Testis (tissue), 3 donors: ENCODE results near the gene PBX1. TPM values are rescaled to one million over a fixed set of nuclear protein-coding genes. Genes with fewer than 3 reads are reported as not detected.

Experiments used
- DNase-seq: peaks from one replicate; pipeline ENCODE4 v3.0.0-alpha.2; 2019
- H3K27ac ChIP-seq, 2 donors: fragments of 200-600 bp; sonication (generic); one replicate each; pipeline ENCODE4 v1.5.1; 2019
- H3K27me3 ChIP-seq: fragments of 200-600 bp; sonication (generic); one replicate; pipeline ENCODE4 v1.5.1; 2019
- H3K36me3 ChIP-seq: fragments of 200-600 bp; sonication (generic); one replicate; pipeline ENCODE4 v1.5.1; 2017; ENCODE audit warnings: low read depth; ENCODE audit errors: missing control alignments
- H3K4me1 ChIP-seq: fragments of 200-600 bp; sonication (generic); one replicate; pipeline ENCODE4 v1.5.1; 2019
- H3K4me3 ChIP-seq, 2 donors: fragments of 200-600 bp; sonication (generic); one replicate each; pipeline ENCODE4 v1.5.1; 2017 to 2019
- H3K9me3 ChIP-seq: fragments of 200-600 bp; sonication (generic); one replicate; pipeline ENCODE4 v1.5.1; 2017
- POLR2A ChIP-seq: fragments of 450-650 bp; IDR thresholded peaks from one replicate; pipeline ENCODE4 v1.6.1; 2017; ENCODE audit warnings: antibody characterized with exemption, mild to moderate bottlenecking, moderate library complexity
- WGBS, 2 donors: methylation state at CpG; one replicate each; pipeline ENCODE4 v1.1.5; 2018; 5-methylcytosine and 5-hydroxymethylcytosine counted together
- intact Hi-C: fragments of 100-400 bp; cut with DNase I; formaldehyde crosslinking; loops from one replicate; pipeline ENCODE4 v1.15.1; 2023; ENCODE audit warnings: low total_unique reads
- polyA plus RNA-seq: library from polyadenylated mRNA; stranded (reverse); fragments of 350-450 nt; fragmentation: Illumina TruSeq; extraction: RNeasy Lipid Tissue Mini Kit (QIAGEN cat#74804); gene quantifications from one replicate; pipeline ENCODE4 v1.2.3, GENCODE V29; 2014; ENCODE audit warnings: low read depth, low replicate concordance; ENCODE audit not compliant: insufficient read depth
- total RNA-seq, 2 donors: library from RNA; depleted of rRNA; stranded (reverse); fragments of >200 nt; gene quantifications; one replicate each; pipeline ENCODE4 v1.2.3, GENCODE V29; 2016
- TF ChIP-seq, protein P1 (sequence below), 3 experiments: fragments of 450-650 bp in 2 of 3; fragments of 200-600 bp in 1 of 3; sonication (generic) in 1 of 3; IDR thresholded peaks; one replicate each; pipeline ENCODE4 v1.5.1; 2016 to 2019; ENCODE audit warnings: antibody characterized with exemption in 3 of 3, mild to moderate bottlenecking in 2 of 3, moderate library complexity in 1 of 3

The PBX1 gene
- total and polyA plus RNA-seq, 3 donors from 2014 or later = 20.2 to 25.0 (median 20.3) TPM

DNA sequence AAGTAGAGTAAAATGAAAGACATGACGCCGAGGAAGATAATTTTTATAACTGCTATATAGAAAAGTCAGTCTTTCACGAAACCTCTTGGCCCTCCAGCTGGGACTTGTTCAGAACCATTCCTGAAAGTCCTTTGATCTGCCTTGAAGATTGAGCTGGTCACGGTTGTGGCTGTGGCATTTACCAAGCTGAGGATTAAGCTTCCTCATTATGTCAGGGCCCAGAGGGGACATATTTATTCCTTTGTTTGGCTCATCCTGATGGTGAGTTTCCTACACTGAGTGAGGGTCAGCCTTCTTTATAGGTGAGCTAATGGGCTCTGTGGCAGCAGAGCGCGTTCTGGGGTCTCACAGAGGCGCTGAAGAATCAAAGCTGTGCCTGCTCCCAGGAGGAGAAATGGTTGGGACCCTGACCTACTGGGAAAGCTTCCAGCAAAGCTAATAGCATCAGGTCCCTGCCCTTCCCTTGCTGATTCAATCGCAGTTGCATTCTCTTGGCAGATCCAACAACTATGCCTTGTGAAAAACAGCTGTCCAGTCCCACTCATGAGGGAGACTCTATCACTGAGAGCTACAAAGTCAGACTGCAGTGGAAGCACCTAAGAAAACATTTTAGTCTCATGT lies 43.2 kb upstream of the PBX1 start:
- no peak for TF ChIP-seq POLR2A
- TF ChIP-seq, protein P1, sequence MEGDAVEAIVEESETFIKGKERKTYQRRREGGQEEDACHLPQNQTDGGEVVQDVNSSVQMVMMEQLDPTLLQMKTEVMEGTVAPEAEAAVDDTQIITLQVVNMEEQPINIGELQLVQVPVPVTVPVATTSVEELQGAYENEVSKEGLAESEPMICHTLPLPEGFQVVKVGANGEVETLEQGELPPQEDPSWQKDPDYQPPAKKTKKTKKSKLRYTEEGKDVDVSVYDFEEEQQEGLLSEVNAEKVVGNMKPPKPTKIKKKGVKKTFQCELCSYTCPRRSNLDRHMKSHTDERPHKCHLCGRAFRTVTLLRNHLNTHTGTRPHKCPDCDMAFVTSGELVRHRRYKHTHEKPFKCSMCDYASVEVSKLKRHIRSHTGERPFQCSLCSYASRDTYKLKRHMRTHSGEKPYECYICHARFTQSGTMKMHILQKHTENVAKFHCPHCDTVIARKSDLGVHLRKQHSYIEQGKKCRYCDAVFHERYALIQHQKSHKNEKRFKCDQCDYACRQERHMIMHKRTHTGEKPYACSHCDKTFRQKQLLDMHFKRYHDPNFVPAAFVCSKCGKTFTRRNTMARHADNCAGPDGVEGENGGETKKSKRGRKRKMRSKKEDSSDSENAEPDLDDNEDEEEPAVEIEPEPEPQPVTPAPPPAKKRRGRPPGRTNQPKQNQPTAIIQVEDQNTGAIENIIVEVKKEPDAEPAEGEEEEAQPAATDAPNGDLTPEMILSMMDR (IDR thresholded peaks at IDR 0.05) = no peak
- 69 to 70% methylated on average over 8 of the region's 8 CpGs for WGBS, 2 donors
- no peaks in the 10 kb centered on the region for H3K27me3 ChIP-seq
- DNase-seq = no peak
- intact Hi-C loops = no loop called here
- H3K9me3 ChIP-seq = no peaks in the 10 kb centered on the region
- H3K4me1 ChIP-seq = no peaks in the 10 kb centered on the region
- H3K36me3 ChIP-seq = no peaks in the 10 kb centered on the region
- H3K4me3 ChIP-seq = no peak overlapping the region
- H3K27ac ChIP-seq = no peak overlapping the region

DNA sequence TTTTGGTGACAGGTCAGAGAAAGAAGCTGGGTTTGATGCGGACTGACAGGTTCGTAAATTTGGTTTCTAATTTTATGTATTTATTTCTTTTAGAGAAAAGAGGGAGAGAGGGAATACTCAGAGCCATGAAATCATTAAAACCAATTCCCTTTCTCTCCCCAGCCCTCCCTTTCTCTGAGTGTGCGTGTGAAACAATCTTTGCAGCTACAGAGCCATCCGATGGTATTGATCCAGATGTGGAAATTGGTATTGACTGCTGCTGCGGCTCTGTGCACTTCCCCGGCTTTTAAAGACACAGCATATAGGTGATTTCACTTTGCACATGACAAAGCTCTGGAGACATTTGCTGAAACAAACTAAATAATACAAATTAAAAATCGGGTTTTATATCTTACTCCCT lies 42.4 kb upstream of the PBX1 start:
- intact Hi-C loops = no loop called here
- H3K27ac ChIP-seq = no peak overlapping the region
- H3K4me3 ChIP-seq = no peak overlapping the region
- no peaks in the 10 kb centered on the region for H3K27me3 ChIP-seq
- H3K9me3 ChIP-seq = no peaks in the 10 kb centered on the region
- no peak for DNase-seq
- 78 to 80% methylated on average over 7 of the region's 7 CpGs for WGBS, 2 donors
- no peaks in the 10 kb centered on the region for H3K4me1 ChIP-seq
- no peak for TF ChIP-seq POLR2A
- TF ChIP-seq, protein P1 (IDR thresholded peaks at IDR 0.05) = no peak
- no peaks in the 10 kb centered on the region for H3K36me3 ChIP-seq

DNA sequence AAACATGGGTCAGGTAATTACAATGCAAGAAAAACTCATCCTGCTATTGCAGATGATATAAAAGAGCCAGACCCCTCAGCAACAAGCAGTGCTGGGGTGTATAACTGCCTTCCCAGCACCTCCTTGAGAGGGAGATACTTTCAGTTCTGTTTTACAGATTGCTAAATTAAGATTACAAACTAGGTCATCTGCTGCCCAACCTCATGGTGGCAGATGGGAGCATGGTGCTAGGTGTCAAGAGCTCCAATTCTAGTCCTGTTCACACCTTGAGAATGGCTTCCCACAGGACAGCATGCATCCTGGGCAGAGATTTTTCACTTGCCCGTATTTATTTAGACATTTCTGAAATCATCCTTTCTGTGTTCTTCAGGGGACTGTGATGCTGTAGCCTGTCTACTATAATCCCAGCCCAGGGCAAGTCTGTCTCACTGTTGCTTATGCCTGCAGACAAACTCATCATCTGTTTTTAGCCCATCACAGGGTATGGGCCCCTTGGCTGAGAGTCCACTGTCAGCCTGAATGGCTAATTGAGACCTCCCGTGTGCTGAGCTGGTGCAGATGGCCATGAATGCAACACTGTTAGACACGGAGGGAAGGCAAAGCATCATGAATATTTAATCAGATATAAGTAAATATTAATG lies 40.2 kb upstream of the PBX1 start:
- 83 to 88% methylated on average over 3 of the region's 3 CpGs for WGBS, 2 donors
- H3K9me3 ChIP-seq = no peaks in the 10 kb centered on the region
- no peaks in the 10 kb centered on the region for H3K27me3 ChIP-seq
- no peak overlapping the region for H3K27ac ChIP-seq
- no peaks in the 10 kb centered on the region for H3K4me1 ChIP-seq
- no peak for TF ChIP-seq POLR2A
- TF ChIP-seq, protein P1 (IDR thresholded peaks at IDR 0.05) = no peak
- H3K36me3 ChIP-seq = no peaks in the 10 kb centered on the region
- no peak overlapping the region for H3K4me3 ChIP-seq
- no peak for DNase-seq
- intact Hi-C loops = no loop called here

GRCh38 chr1:164519426-164519825 lies 39.6 kb upstream of the PBX1 start:
- 94 to 95% methylated on average over 4 of the region's 4 CpGs for WGBS, 2 donors
- intact Hi-C loops = no loop called here
- no peak for DNase-seq
- no peak for TF ChIP-seq POLR2A
- TF ChIP-seq, protein P1 (IDR thresholded peaks at IDR 0.05) = no peak
- Histone ChIP-seq H3K4me1 (no peaks in the 10 kb centered on the region), H3K36me3 (no peaks in the 10 kb centered on the region), H3K9me3 (no peaks in the 10 kb centered on the region), H3K27me3 (no peaks in the 10 kb centered on the region), H3K27ac (no peak overlapping the region), H3K4me3 (no peak overlapping the region)

- H3K27ac ChIP-seq = no peak overlapping the region
- intact Hi-C loops = no loop called here
- no peaks in the 10 kb centered on the region for H3K4me1 ChIP-seq
- no peaks in the 10 kb centered on the region for H3K36me3 ChIP-seq
- H3K4me3 ChIP-seq = no peak overlapping the region
- H3K27me3 ChIP-seq = no peaks in the 10 kb centered on the region
- DNase-seq = no peak
- TF ChIP-seq, protein P1 (IDR thresholded peaks at IDR 0.05) = no peak
- no peak for TF ChIP-seq POLR2A
- no peaks in the 10 kb centered on the region for H3K9me3 ChIP-seq
- 87 to 89% methylated on average over 2 of the region's 2 CpGs for WGBS, 2 donors
Measured at GRCh38 chr1:164524810-164525209, 34.2 kb upstream of the PBX1 start.
